Chondrocyte (in vitro differentiated cells): ENCODE results near the gene KANK2. TPM values are rescaled to one million over a fixed set of nuclear protein-coding genes. Genes with fewer than 3 reads are reported as not detected.

ENCODE experiments used
- DNase-seq: peaks from one replicate; pipeline ENCODE4 v3.0.0; 2021; ENCODE audit warnings: mixed read lengths, low spot score
- H3K27ac Mint-ChIP-seq: one replicate; pipeline ENCODE4 v1.8.0; 2021; ENCODE audit warnings: mild to moderate bottlenecking, moderate library complexity, mixed read lengths; ENCODE audit not compliant: unreplicated experiment
- H3K27me3 Mint-ChIP-seq: 2 replicates; pipeline ENCODE4 v1.8.0; 2021; ENCODE audit warnings: low read depth, mixed read lengths
- H3K36me3 Mint-ChIP-seq: 2 replicates; pipeline ENCODE4 v1.8.0; 2021; ENCODE audit warnings: low read depth, mixed read lengths
- H3K4me1 Mint-ChIP-seq: 2 replicates; pipeline ENCODE4 v1.8.0; 2021; ENCODE audit warnings: low read depth, mild to moderate bottlenecking, mixed read lengths
- H3K4me3 Mint-ChIP-seq: one replicate; pipeline ENCODE4 v1.8.0; 2021; ENCODE audit warnings: mild to moderate bottlenecking, moderate library complexity, mixed read lengths; ENCODE audit not compliant: unreplicated experiment
- H3K9me3 Mint-ChIP-seq: 2 replicates; pipeline ENCODE4 v1.8.0; 2021; ENCODE audit warnings: low read depth, mixed read lengths
- CTCF ChIP-seq: fragments of 200-600 bp; sonication (generic); IDR thresholded peaks from 2 replicates; pipeline ENCODE4 v1.5.0; 2021; ENCODE audit warnings: antibody characterized with exemption, mild to moderate bottlenecking, moderate library complexity
- total RNA-seq: library from RNA; stranded (reverse); gene quantifications from 3 replicates; pipeline ENCODE4 v1.2.1, GENCODE V29; 2021

The KANK2 gene
- total RNA-seq, 1 donor from 2014 or later, result 243 TPM

GRCh38 chr19:11159598-11160439, 37.5 kb downstream of the KANK2 start:
- TF ChIP-seq CTCF, result no peak
- Mint-ChIP-seq H3K4me3 (no peak overlapping the region), H3K27me3 (no peaks in the 10 kb centered on the region), H3K9me3 (no peaks in the 10 kb centered on the region), H3K4me1 (peaks cover 39% of the 10 kb centered on the region), H3K27ac (peak overlapping the region; percentile 36), H3K36me3 (peaks cover 9% of the 10 kb centered on the region)
- DNase-seq, result no peak

GRCh38 chr19:11155373-11156120, 41.8 kb downstream of the KANK2 start, which contains the start of gene SPC24:
Gene SPC24, minus strand, starts transcription at chr19:11155782. Its CDS starts 6 bp downstream, at chr19:11155776.
- Mint-ChIP-seq H3K27ac (peak within 1 kb of the TSS; percentile 85), H3K4me3 (peak within 1 kb of the TSS; percentile 76), H3K9me3 (no peaks in the 10 kb centered on the region), H3K4me1 (peaks cover 72% of the 10 kb centered on the region), H3K36me3 (no peaks in the 10 kb centered on the region), H3K27me3 (no peaks in the 10 kb centered on the region)
- DNase-seq, result peak; percentile 98
- peak; percentile 16 for TF ChIP-seq CTCF

GRCh38 chr19:11154683-11155047, 42.7 kb downstream of the KANK2 start:
- Mint-ChIP-seq H3K27me3 (no peaks in the 10 kb centered on the region), H3K4me1 (peaks cover 65% of the 10 kb centered on the region), H3K4me3 (peak overlapping the region; percentile 76), H3K27ac (peak overlapping the region; percentile 75), H3K9me3 (no peaks in the 10 kb centered on the region), H3K36me3 (no peaks in the 10 kb centered on the region)
- DNase-seq, result no peak
- no peak for TF ChIP-seq CTCF

GRCh38 chr19:11152318-11153062, 44.9 kb downstream of the KANK2 start:
- H3K27me3 Mint-ChIP-seq, result no peaks in the 10 kb centered on the region
- H3K36me3 Mint-ChIP-seq, result no peaks in the 10 kb centered on the region
- H3K4me1 Mint-ChIP-seq, result peaks cover 55% of the 10 kb centered on the region
- H3K4me3 Mint-ChIP-seq, result peak overlapping the region; percentile 20
- no peak for DNase-seq
- TF ChIP-seq CTCF, result no peak
- H3K9me3 Mint-ChIP-seq, result no peaks in the 10 kb centered on the region
- H3K27ac Mint-ChIP-seq, result peak overlapping the region; percentile 99

GRCh38 chr19:11151181-11151580, 46.2 kb downstream of the KANK2 start:
- Mint-ChIP-seq H3K4me3 (peak overlapping the region; percentile 23), H3K36me3 (no peaks in the 10 kb centered on the region), H3K27ac (peak overlapping the region; percentile 99), H3K9me3 (no peaks in the 10 kb centered on the region), H3K4me1 (peaks cover 47% of the 10 kb centered on the region), H3K27me3 (no peaks in the 10 kb centered on the region)
- TF ChIP-seq CTCF, result no peak
- DNase-seq, result no peak
